NOMO-1 (cell line): Measurements from ENCODE around the gene CADM4.
"Not testable (repeated sequence)": the region's sequence is repeated elsewhere in the genome, so short reads cannot be mapped to it uniquely, and the experiment has no call there.

ENCODE experiments used
- DNase-seq, 2 experiments: peaks; one replicate each; lab custom pipeline; 2025; ENCODE audit not compliant: unreplicated experiment in 2 of 2; lab: John Stamatoyannopoulos, UW

The CADM4 gene

DNA sequence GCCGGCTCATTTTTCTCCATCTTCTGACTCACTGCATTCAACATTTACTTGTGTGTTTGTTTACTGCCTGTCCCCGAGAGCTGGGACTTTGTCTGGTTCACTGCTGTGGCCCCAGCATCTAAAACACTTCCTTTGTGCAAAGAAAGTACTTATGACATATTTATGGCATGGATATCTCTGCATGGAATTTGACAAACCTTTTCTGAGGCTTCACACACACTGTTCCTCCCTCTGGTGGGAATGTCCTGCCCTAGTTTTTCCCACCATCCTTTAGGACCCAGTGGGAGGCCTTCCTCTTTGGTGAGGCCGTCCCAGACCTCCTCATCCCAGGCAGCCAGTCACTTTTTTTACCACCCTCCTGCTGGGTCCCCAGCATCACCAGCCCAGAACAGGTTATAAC is 29.2 kb downstream of the CADM4 start:
- DNase-seq: no peak

DNA sequence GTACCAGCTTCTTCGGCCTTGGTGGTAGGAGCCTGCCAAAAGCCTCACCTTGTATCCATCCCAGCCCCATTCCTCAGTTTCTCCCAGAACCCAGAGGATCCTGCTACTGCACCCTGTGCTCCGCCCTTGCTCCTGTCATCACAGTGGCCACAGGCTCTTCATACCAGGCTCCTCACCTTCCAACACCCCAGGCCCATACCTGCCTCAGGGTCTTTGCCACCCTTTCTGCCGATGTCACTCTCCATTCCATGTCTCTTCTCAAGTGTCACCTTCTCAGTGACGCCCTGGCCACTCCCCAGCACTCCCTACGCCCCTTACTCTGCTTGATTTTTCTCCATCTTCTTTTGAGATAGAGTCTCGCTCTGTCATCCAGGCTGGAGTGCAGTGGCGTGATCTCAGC is 29.8 kb downstream of the CADM4 start:
- no peak for DNase-seq

DNA sequence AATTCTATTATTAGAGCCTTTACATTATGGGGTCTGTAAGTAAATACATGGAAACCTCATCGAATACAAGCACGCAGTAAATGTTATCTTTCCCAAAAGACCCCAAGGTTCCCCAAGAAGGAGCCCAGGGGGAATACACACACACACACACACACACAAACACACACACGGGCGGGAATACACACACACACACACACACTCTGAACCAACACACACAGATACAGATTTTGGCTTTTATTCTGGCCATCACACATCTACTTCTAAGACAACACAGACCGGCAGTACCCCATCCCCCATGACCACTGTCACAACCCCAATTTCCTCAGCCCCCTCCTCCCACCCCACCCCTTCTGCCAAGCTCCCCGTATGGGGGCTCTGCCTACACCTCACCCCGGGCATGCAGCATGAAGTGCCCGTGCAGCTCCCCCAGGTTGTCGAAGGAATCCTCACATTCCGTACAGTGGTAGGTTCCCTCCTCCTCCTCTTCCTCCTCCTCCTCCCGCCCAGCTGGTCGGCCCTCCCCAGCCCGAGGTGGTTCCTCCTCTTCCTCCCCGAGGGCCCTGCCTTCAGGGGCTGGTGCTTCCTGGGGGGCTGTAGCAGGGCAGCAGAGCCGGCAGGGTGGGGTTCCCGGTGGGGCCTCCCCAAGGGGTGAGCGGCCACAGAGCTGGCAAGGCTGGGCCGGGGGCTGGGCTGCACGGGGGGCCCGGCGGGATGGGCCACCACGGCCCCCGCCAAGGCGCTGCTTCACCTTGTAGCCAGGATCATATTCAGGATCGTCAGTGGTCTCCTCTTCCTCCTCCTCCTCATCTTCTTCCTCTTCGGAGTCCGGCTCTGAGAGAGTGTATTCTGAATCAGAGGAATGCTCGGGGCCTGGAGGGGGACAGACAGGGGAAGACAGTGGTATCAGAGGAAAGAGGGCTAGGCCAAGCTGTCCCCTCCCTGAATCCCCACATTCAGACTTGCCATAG is 32.1 kb downstream of the CADM4 start:
- DNase-seq: no peak

DNA sequence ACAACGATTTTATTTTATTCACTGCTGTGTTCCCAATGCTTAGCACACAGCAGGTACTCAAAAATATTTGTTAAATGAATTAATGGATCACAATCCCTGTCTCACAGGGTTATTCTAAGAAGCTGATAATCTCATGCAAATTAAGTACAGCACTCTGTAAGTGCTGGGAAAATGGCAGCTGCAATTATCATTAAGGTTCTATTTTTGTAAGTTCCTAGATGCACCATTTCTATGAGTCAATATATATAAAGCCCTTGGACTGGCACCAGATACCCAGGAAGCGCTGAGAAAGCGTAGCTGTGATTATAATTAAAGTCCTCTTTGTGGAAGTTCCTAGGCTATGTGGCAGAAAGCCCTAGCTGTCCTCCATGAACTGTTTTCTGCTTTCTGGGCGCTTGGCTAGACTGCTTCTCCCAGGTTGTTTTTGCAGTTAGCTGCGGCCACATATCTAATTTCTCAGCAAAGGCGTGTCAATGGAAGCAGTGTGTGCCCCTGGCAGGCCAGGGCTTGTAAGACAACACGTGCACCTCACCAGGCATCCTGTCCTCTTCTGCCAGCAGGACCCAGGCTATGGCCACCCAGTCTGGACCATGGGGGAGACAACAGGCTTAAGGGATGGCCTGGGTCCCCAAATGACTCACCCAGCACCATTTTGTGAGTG is 33.0 kb downstream of the CADM4 start:
- no peak for DNase-seq

DNA sequence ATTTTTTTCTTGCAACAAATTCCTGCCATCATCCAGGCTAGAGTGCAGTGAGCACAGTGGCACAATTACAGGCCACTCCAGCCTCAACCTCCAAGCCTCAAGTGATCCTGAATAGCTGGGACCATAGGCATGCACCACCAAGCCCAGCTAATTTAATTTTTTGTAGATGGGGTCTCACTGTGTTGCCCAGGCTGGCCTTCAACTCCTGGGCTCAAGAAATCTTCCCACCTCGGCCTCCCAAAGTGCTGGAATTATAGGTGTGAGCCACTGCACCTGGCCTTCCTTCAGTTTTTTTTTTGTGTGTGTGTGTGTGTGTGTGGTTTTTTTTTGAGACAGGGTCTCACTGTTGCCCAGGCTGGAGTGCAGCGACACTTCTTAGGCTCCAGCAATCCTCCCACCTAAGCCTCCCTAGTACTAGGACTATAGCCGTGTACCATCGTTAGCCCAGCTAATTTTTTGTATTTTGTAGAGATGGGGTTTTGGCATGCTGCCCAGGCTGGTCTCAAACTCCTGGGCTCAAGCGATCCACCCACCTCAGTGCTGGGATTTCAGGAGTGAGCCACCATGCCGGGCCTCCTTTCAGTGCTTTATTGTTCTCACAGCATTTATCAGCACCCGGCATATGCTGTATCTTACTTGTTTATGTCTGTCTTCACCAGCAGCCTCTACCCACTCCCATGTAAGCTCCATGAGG is 33.6 kb downstream of the CADM4 start:
- DNase-seq: no peak

DNA sequence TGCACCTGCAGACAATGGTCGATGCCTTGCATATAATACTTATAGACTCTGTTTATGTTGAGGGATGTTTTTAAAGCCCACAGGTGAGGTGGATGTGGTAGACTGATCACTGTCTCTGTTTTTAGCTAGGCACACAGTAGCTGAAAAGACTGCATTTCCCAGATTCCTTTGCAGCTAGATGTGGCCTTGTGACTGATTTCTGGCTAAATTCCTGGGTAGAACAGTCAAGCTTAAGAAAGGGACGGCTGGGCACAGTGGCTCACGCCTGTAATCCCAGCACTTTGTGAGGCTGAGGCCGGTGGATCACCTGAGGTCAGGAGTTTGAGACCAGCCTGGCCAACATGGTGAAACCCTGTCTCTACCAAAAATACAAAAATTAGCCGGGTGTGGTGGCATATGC is 39.3 kb downstream of the CADM4 start:
- not testable (repeated sequence) for DNase-seq

DNA sequence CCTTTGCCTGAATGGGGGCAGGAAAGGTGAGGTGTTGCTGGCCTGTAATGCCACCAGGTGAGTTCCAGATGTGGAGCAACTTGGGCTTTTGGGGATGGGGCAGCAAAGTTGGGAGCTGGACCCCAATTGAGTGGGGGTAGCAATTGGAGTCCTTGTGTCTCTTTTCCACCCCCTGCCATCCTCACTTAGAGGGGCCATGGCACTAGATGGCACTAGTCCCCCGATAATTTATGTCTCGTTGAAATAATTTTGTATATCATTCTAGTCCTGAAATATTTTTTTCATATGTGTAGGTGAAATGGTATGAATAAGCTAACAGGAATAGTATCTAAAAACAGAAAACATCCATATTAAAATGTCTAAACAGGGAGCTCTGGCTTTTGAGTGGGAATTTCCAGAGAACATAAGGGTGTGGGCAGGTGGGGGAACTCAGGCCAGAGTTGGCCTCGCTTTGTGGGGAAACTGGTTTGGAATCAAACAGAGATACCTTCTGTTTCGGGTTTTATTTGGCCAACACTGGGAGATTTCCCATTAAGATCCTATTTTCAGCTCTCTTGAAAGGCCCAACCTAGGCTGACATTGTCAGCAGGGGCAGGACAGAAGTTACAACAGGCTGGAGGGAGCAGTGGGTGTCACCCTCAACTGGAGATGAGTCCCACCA is 39.9 kb downstream of the CADM4 start:
- no peak for DNase-seq

DNA sequence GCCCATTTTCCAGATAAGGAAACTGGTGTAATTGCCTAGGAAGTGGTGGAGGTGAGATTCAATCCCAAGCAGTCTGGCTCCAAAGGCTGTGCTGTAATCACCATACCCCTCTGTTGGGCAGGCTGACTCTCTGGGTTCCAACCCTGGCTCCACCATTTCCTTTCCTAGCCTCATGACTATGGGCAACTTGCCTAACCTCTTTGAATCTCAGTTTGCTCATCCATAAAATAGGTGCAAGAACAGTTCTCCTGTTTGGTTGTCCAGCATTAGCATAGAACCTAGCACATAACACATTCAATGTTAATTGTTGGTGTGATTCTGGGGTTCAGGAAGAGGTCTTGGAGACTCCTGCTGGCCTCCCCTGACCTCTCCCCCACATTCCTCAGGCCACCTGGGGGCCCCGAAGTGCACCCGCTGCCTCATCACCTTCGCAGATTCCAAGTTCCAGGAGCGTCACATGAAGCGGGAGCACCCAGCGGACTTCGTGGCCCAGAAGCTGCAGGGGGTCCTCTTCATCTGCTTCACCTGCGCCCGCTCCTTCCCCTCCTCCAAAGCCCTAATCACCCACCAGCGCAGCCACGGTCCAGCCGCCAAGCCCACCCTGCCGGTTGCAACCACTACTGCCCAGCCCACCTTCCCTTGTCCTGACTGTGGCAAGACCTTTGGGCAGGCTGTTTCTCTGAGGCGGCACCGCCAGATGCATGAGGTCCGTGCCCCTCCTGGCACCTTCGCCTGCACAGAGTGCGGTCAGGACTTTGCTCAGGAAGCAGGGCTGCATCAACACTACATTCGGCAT is 41.0 kb downstream of the CADM4 start:
- no peak for DNase-seq

DNA sequence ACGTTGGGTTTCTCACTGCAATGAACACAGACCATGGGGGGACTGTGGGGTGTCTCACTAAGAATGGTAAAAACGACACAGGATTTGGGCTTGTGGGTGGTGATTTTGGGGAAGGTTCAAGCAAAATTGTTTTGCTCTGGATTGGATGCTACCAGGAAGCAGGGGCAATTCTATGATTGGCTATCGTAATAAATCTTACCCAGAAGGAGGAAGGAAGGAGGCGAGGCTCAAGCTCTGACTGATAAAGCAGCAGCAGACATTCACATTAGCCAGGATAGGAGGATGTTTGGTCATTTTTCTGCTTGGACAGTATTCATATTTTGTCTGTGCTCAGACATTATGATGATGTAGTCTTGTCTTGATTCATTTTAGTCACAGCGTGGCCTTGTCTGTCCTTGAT is 41.8 kb downstream of the CADM4 start:
- peak in 1 of 2 experiments; percentile 17 for DNase-seq

DNA sequence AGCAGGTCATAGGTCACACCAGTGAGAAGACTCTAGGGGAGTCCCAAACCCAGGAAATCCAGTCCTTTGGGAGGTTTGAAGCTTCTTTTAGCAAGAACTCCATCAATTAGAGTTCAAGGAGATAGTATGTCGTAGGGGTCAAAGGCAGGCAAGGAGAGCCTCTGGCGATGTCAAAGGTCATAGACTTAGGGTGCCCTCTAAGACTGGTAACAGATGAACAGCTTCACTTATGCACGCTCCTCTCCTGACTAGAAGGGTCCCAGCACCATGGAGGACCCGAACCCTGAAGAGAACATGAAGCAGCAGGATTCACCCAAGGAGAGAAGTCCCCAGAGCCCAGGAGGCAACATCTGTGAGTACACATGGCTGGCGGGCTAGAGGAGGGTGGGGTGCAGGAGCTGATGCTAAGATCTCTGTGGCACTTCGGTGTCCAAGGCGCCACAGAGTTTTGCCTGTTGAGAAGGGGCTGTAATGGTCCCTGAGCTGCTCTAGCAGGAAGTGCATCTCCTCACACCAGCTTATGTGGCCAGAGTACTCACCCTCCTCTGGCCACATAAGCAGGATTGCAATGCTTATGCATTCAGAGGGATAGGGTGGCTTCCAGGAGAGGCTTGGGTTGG is 42.7 kb downstream of the CADM4 start:
- peak in 1 of 2 experiments; percentile 18 for DNase-seq

DNA sequence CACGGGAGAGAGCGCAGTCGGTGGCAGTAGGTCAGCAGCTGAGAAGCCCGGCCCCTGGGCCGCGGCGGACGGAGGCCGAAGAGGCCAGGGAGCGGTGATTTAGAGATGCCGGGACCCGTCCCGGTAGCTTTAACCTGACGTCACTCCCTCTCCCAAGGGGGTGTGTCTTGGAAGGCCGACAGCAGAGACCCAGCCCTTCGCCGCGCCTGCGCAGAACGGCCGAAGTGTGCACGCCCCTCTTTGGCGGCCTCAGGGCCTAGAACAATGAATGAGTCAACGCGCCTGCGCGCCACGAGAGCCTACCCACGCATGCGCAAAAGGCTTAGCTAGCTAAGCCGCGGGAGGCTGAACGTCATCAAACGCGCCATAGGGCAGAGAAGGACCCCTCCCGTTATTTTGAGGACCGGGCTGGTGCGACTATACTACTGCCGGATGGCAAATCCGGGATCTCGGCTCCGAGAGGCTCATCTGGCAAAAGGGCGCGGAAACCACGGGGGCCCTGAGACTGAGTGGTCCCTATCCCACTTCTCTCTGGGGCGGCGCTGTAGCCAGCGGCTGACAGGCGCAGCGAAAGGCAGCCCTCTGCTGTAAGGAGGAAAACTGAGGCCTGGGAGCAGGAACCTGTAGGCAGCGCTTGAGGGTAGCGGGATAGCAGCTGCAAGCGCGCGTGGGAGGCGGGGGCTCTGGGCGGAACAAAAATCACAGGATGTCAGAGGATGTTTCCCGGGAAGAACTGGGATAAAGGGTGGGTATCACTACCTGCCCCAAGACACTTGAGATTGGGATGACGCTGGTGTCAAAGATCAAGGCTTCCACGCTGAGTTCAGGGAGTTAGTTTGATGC is 43.4 kb downstream of the CADM4 start, which contains the start of the genes IRGQ and ZNF576:
TSS of gene IRGQ (minus strand) at position 136 of the 843 bp plus-strand sequence. CDS start 796 bp downstream, outside the sequence.
TSS of gene ZNF576 (plus strand) at position 597 of the 843 bp plus-strand sequence. CDS start 514 bp downstream, outside the sequence.
- peak; percentile 98 to 99 for DNase-seq

DNA sequence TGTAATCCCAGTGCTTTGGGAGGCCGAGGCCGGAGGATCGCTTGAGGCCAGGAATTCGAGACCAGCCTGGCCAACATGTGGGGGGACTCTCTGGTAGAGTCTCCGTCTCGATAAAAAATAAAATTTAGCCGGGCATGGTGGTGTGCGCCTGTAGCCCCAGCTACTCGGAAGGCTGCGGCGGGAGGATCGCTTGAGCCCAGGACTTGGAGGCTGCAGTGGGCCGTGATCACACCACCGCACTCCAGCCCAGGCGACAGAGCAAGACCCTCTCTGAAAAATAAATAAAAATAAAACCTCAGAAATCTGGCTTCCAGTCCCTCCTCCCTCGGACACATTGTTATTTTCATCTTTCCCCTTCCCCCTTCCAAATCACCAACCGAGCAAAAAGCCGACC is 44.0 kb downstream of the CADM4 start:
- no peak for DNase-seq

DNA sequence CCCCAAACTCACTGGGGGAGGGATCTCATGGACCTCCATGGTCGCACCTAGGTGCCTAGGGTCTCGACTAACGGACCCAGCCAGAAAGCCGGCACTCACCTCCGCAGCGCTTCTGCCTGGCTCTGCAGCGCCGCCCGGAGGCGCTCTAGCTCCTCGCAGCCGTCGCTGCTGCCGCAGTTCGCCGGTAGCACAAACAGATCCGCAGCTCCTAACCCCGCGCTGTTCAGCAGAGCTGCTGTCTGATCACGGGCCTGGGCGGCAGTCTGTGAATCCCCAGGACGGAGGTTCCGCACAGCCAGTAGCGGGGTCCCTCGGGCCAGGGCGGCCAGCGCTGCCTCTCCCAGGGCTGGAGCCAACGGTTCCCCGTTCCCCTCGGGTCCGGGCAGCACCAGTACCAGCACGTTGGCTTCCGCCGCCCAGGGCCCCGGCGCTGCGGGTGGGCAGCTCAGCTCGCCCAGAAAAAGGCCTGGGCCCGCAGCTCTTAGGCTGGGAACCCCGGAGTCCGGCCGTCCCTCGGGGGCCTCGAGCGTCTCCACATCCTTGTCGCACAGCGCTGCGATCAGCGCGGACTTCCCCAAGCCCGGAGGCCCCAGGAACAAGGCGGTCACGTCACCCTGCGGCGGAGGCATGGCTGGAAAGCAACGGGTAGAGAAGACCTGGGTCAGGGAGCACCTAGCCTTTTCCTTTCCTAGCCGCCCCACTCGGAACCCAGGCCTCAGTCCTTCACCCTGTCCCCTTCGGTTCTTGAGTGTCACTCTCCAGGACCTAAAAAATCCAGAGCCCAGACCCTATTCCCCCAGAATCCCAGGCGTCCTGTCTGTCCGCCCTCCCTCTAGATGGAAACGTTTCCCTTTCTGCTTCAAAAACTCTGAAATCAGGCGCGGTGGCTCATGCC is 44.7 kb downstream of the CADM4 start:
- DNase-seq: peak; percentile 65 to 73

DNA sequence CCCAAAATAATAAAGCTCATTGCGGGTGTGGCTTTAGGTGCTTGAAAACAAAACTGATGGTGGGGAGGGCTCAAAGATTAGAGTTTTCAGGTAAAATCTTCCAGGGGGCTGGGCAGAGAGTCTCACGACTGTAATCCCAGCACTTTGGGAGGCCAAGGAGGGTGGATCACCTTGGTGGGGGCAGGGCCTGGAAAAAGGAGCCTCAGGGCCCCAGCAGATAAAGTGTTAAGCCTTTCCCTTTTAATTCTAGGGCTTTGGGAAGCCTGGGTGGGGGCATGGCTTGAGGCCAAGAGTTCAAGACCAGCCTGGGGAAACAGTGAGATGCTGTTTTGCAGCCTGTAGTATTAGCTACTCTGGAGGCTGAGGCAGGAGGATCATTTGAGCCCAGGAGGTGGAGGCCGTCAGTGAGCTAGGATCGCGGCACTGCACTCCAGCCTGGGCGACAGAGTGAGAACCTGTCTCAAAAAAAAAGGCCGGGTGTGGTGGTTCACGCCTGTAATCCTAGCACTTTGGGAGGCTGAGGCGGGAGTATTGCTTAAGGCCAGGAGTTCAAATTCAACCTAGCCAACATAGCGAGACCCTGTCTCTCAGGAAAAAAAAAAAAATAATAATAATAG is 45.5 kb downstream of the CADM4 start:
- no peak for DNase-seq

DNA sequence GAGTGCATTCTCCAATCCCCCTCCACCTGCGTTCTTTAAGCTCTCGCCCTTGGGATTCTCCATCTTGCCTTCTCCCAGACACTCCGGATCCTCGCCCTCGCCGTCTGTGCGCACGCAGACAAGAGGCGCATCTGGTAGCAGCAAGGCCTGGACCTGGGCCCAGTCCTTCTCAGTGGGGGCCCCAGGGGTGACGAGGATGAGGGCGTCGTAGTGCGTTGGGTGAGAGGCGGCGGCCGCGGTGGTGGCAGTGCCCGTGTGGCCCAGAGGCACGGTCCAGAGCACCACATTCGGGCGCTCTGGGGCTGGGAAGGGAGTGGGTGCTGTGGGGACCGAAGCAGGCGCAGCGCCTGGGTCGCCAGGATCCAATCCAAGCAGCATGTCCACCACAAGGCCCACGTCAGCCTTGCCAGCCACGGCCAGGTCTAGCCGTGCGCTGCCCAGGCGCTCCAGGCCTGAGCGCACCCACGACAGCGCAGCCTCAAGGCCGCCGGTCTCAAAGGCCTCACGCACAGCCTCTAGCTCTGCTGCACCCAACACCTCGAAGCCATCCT is 46.8 kb downstream of the CADM4 start:
- DNase-seq: no peak

DNA sequence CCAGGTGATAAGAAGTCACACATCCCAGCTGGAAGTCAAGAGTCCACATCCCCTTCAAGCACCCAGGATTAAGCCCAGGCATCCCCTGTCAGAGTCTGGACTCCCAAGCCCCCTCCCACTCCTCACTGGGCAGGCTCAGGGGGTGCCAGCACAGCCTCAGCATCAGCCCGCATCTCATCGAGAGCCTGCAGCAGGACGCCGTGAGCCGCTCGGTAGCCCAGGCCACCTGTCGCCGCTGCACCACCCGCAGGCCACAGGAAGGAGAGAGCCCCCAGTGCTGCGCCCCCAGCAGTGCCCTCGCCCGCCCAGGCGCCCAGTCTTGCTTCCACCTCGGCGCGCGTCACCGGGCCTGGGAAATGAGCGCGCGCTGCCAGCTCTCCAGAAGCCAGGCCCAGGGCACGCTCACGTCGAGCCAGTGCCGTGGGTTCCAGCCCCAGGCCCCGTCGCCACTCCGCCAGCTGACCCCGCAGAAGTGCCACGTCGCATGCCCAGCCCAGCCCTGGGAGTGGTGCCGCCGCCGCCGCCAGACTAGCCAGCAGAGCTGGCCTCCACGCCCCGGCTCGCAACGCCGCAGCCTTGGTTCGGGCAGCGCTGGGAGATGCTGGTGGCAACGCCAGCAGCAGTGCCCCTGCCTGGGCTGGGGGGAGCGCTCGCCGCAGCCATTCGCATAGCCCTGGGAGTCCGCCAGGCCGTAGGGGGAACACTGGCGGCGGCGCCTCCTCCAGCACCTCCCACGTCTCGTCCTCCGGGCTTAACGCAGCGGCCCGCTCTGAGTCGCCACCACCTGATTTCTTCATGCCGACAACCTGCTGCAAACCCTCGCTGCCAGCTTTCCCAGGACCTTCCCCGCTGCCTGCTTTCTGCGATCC is 47.5 kb downstream of the CADM4 start:
- DNase-seq: no peak
